ENCODE data around the gene NOL3. TPM values are rescaled to one million over a fixed set of nuclear protein-coding genes. Genes with fewer than 3 reads are reported as not detected.

The NOL3 gene
- polyA plus RNA-seq, 1 donor: 5.8 TPM

GRCh38 chr16:67182288-67182687 is 11.9 kb downstream of the NOL3 start:
- no CpG with 5 or more reads among the region's 2 CpGs for WGBS (ENCODE audit: insufficient coverage, low lambda C conversion rate)
- H3K4me3 ChIP-seq (ENCODE audit: low read length): no peak overlapping the region
- H3K9me3 ChIP-seq (ENCODE audit: control insufficient read depth, low read depth, low read length): peaks cover 3% of the 10 kb centered on the region
- H3K27ac ChIP-seq (ENCODE audit: low read length): no peak overlapping the region
- peaks cover 26% of the 10 kb centered on the region for H3K4me1 ChIP-seq (ENCODE audit: control insufficient read depth, insufficient read depth, low read length)
- no peak for DNase-seq
- no peaks in the 10 kb centered on the region for H3K36me3 ChIP-seq (ENCODE audit: control insufficient read depth, insufficient read depth, low read length)
- H3K27me3 ChIP-seq (ENCODE audit: control insufficient read depth, insufficient read depth, low read length): peaks cover 8% of the 10 kb centered on the region

- no peaks in the 10 kb centered on the region for H3K36me3 ChIP-seq (ENCODE audit: control insufficient read depth, insufficient read depth, low read length)
- peak overlapping the region; percentile 93 for H3K27ac ChIP-seq (ENCODE audit: low read length)
Observed at GRCh38 chr16:67183284-67183626, 12.9 kb downstream of the NOL3 start.

GRCh38 chr16:67183627-67184452 is 13.5 kb downstream of the NOL3 start, which contains the start of gene MATCAP1:
Gene MATCAP1, minus strand, starts transcription at chr16:67183963. Its CDS starts 3,353 bp downstream, at chr16:67180610.
- Histone ChIP-seq H3K4me1 (ENCODE audit: control insufficient read depth, insufficient read depth, low read length) (peaks cover 22% of the 10 kb centered on the region), H3K36me3 (ENCODE audit: control insufficient read depth, insufficient read depth, low read length) (no peaks in the 10 kb centered on the region), H3K27me3 (ENCODE audit: control insufficient read depth, insufficient read depth, low read length) (peaks cover 6% of the 10 kb centered on the region), H3K9me3 (ENCODE audit: control insufficient read depth, low read depth, low read length) (peaks cover 3% of the 10 kb centered on the region), H3K27ac (ENCODE audit: low read length) (peak within 1 kb of the TSS; percentile 93), H3K4me3 (ENCODE audit: low read length) (peak within 1 kb of the TSS; percentile 86)
- DNase-seq: peak; percentile 97 to 99
- no CpG with 5 or more reads among the region's 77 CpGs for WGBS (ENCODE audit: insufficient coverage, low lambda C conversion rate)

More at GRCh38 chr16:67183284-67183626, 12.9 kb downstream of the NOL3 start:
- no peak for DNase-seq
- 27% methylated on average over 3 of the region's 11 CpGs for WGBS (ENCODE audit: insufficient coverage, low lambda C conversion rate)
- Histone ChIP-seq H3K4me1 (ENCODE audit: control insufficient read depth, insufficient read depth, low read length) (peaks cover 22% of the 10 kb centered on the region), H3K27me3 (ENCODE audit: control insufficient read depth, insufficient read depth, low read length) (peaks cover 6% of the 10 kb centered on the region), H3K4me3 (ENCODE audit: low read length) (peak overlapping the region; percentile 86), H3K9me3 (ENCODE audit: control insufficient read depth, low read depth, low read length) (peaks cover 3% of the 10 kb centered on the region)

GRCh38 chr16:67184453-67184994 is 14.2 kb downstream of the NOL3 start:
- Histone ChIP-seq H3K36me3 (ENCODE audit: control insufficient read depth, insufficient read depth, low read length) (no peaks in the 10 kb centered on the region), H3K4me3 (ENCODE audit: low read length) (peak overlapping the region; percentile 86), H3K27ac (ENCODE audit: low read length) (peak overlapping the region; percentile 93), H3K27me3 (ENCODE audit: control insufficient read depth, insufficient read depth, low read length) (peaks cover 6% of the 10 kb centered on the region), H3K9me3 (ENCODE audit: control insufficient read depth, low read depth, low read length) (peaks cover 3% of the 10 kb centered on the region), H3K4me1 (ENCODE audit: control insufficient read depth, insufficient read depth, low read length) (peaks cover 22% of the 10 kb centered on the region)
- no CpG with 5 or more reads among the region's 59 CpGs for WGBS (ENCODE audit: insufficient coverage, low lambda C conversion rate)
- no peak for DNase-seq

- H3K27me3 ChIP-seq (ENCODE audit: control insufficient read depth, insufficient read depth, low read length): peaks cover 6% of the 10 kb centered on the region
- no peaks in the 10 kb centered on the region for H3K36me3 ChIP-seq (ENCODE audit: control insufficient read depth, insufficient read depth, low read length)
- H3K4me1 ChIP-seq (ENCODE audit: control insufficient read depth, insufficient read depth, low read length): peaks cover 22% of the 10 kb centered on the region
- peak overlapping the region; percentile 86 for H3K4me3 ChIP-seq (ENCODE audit: low read length)
- no peak overlapping the region for H3K27ac ChIP-seq (ENCODE audit: low read length)
- peak; percentile 77 to 80 for DNase-seq
- peaks cover 3% of the 10 kb centered on the region for H3K9me3 ChIP-seq (ENCODE audit: control insufficient read depth, low read depth, low read length)
- WGBS (ENCODE audit: insufficient coverage, low lambda C conversion rate): no CpG with 5 or more reads among the region's 43 CpGs
Observed at GRCh38 chr16:67184995-67185650, 14.8 kb downstream of the NOL3 start.

- peaks cover 22% of the 10 kb centered on the region for H3K4me1 ChIP-seq (ENCODE audit: control insufficient read depth, insufficient read depth, low read length)
- no peak overlapping the region for H3K27ac ChIP-seq (ENCODE audit: low read length)
- peaks cover 3% of the 10 kb centered on the region for H3K9me3 ChIP-seq (ENCODE audit: control insufficient read depth, low read depth, low read length)
- no CpG with 5 or more reads among the region's 12 CpGs for WGBS (ENCODE audit: insufficient coverage, low lambda C conversion rate)
- peaks cover 6% of the 10 kb centered on the region for H3K27me3 ChIP-seq (ENCODE audit: control insufficient read depth, insufficient read depth, low read length)
- no peak for DNase-seq
- H3K4me3 ChIP-seq (ENCODE audit: low read length): no peak overlapping the region
- H3K36me3 ChIP-seq (ENCODE audit: control insufficient read depth, insufficient read depth, low read length): no peaks in the 10 kb centered on the region
Observed at GRCh38 chr16:67185651-67186134, 15.4 kb downstream of the NOL3 start.

GRCh38 chr16:67186550-67186950 is 16.2 kb downstream of the NOL3 start:
- Histone ChIP-seq H3K27me3 (ENCODE audit: control insufficient read depth, insufficient read depth, low read length) (peaks cover 6% of the 10 kb centered on the region), H3K36me3 (ENCODE audit: control insufficient read depth, insufficient read depth, low read length) (no peaks in the 10 kb centered on the region), H3K4me3 (ENCODE audit: low read length) (no peak overlapping the region), H3K27ac (ENCODE audit: low read length) (no peak overlapping the region), H3K4me1 (ENCODE audit: control insufficient read depth, insufficient read depth, low read length) (peaks cover 25% of the 10 kb centered on the region), H3K9me3 (ENCODE audit: control insufficient read depth, low read depth, low read length) (peaks cover 3% of the 10 kb centered on the region)
- no CpG with 5 or more reads among the region's 5 CpGs for WGBS (ENCODE audit: insufficient coverage, low lambda C conversion rate)
- DNase-seq: no peak

- Histone ChIP-seq H3K4me3 (ENCODE audit: low read length) (no peak overlapping the region), H3K27ac (ENCODE audit: low read length) (no peak overlapping the region), H3K9me3 (ENCODE audit: control insufficient read depth, low read depth, low read length) (peaks cover 6% of the 10 kb centered on the region), H3K27me3 (ENCODE audit: control insufficient read depth, insufficient read depth, low read length) (peaks cover 6% of the 10 kb centered on the region), H3K36me3 (ENCODE audit: control insufficient read depth, insufficient read depth, low read length) (no peaks in the 10 kb centered on the region), H3K4me1 (ENCODE audit: control insufficient read depth, insufficient read depth, low read length) (peaks cover 28% of the 10 kb centered on the region)
- DNase-seq: no peak
- WGBS (ENCODE audit: insufficient coverage, low lambda C conversion rate): no CpG with 5 or more reads among the region's 26 CpGs
Observed at GRCh38 chr16:67187175-67187890, 17.0 kb downstream of the NOL3 start.

- H3K9me3 ChIP-seq (ENCODE audit: control insufficient read depth, low read depth, low read length): peaks cover 6% of the 10 kb centered on the region
- H3K27me3 ChIP-seq (ENCODE audit: control insufficient read depth, insufficient read depth, low read length): peaks cover 6% of the 10 kb centered on the region
- WGBS (ENCODE audit: insufficient coverage, low lambda C conversion rate): no CpG with 5 or more reads among the region's 4 CpGs
- peaks cover 5% of the 10 kb centered on the region for H3K36me3 ChIP-seq (ENCODE audit: control insufficient read depth, insufficient read depth, low read length)
- no peak overlapping the region for H3K4me3 ChIP-seq (ENCODE audit: low read length)
- H3K4me1 ChIP-seq (ENCODE audit: control insufficient read depth, insufficient read depth, low read length): peaks cover 32% of the 10 kb centered on the region
- DNase-seq: no peak
- H3K27ac ChIP-seq (ENCODE audit: low read length): no peak overlapping the region
Observed at GRCh38 chr16:67188323-67188722, 18.0 kb downstream of the NOL3 start.

- Histone ChIP-seq H3K9me3 (ENCODE audit: control insufficient read depth, low read depth, low read length) (peaks cover 6% of the 10 kb centered on the region), H3K4me1 (ENCODE audit: control insufficient read depth, insufficient read depth, low read length) (peaks cover 35% of the 10 kb centered on the region), H3K27ac (ENCODE audit: low read length) (no peak overlapping the region), H3K27me3 (ENCODE audit: control insufficient read depth, insufficient read depth, low read length) (peaks cover 6% of the 10 kb centered on the region), H3K36me3 (ENCODE audit: control insufficient read depth, insufficient read depth, low read length) (peaks cover 6% of the 10 kb centered on the region), H3K4me3 (ENCODE audit: low read length) (no peak overlapping the region)
- DNase-seq: no peak
- WGBS (ENCODE audit: insufficient coverage, low lambda C conversion rate): no CpG with 5 or more reads among the region's 15 CpGs
Observed at GRCh38 chr16:67188798-67189197, 18.5 kb downstream of the NOL3 start.

Measured in large intestine (tissue), 3 donors.